HG03457 (cell line): ENCODE measurements around the gene DHRS7B.
A peak's percentile ranks its signal among the peaks of the same experiment; 100 is the strongest.

ENCODE experiments used
- ATAC-seq: cut with Tn5 transposase; IDR thresholded peaks from one replicate; pipeline ENCODE4 v1.9.1; 2021; ENCODE audit warnings: moderate number of reproducible peaks; ENCODE audit not compliant: unreplicated experiment

Gene DHRS7B

GRCh38 chr17:21149621-21150020 is 22.9 kb downstream of the DHRS7B start:
- no peak for ATAC-seq

GRCh38 chr17:21152731-21153130 is 26.0 kb downstream of the DHRS7B start:
- ATAC-seq, result no peak

- ATAC-seq, result no peak
Measured at GRCh38 chr17:21157586-21158370, 31.0 kb downstream of the DHRS7B start.

- ATAC-seq, result no peak
Measured at GRCh38 chr17:21160401-21160800, 33.6 kb downstream of the DHRS7B start.

GRCh38 chr17:21161498-21162393 is 35.0 kb downstream of the DHRS7B start:
- ATAC-seq, result no peak

- no peak for ATAC-seq
Measured at GRCh38 chr17:21162394-21162775, 35.6 kb downstream of the DHRS7B start.

GRCh38 chr17:21163101-21163500 is 36.3 kb downstream of the DHRS7B start:
- no peak for ATAC-seq

GRCh38 chr17:21164216-21164615 is 37.5 kb downstream of the DHRS7B start:
- no peak for ATAC-seq

- ATAC-seq, result no peak
Measured at GRCh38 chr17:21164620-21165019, 37.9 kb downstream of the DHRS7B start.

- no peak for ATAC-seq
Measured at GRCh38 chr17:21165922-21166594, 39.3 kb downstream of the DHRS7B start.

- no peak for ATAC-seq
Measured at GRCh38 chr17:21166595-21167210, 39.9 kb downstream of the DHRS7B start.

- ATAC-seq, result no peak
Measured at GRCh38 chr17:21167303-21167702, 40.5 kb downstream of the DHRS7B start.

- no peak for ATAC-seq
Measured at GRCh38 chr17:21168555-21168865, 41.7 kb downstream of the DHRS7B start.

GRCh38 chr17:21169496-21169895 is 42.7 kb downstream of the DHRS7B start:
- no peak for ATAC-seq

- ATAC-seq, result no peak
Measured at GRCh38 chr17:21170809-21171208, 44.0 kb downstream of the DHRS7B start.

- ATAC-seq, result peak; percentile 56
Measured at GRCh38 chr17:21171309-21171922, 44.7 kb downstream of the DHRS7B start.

GRCh38 chr17:21171970-21172510 is 45.3 kb downstream of the DHRS7B start:
- no peak for ATAC-seq

- no peak for ATAC-seq
Measured at GRCh38 chr17:21172846-21173245, 46.1 kb downstream of the DHRS7B start.

GRCh38 chr17:21173543-21173942 is 46.8 kb downstream of the DHRS7B start:
- no peak for ATAC-seq

- ATAC-seq, result no peak
Measured at GRCh38 chr17:21174186-21174585, 47.4 kb downstream of the DHRS7B start.
